Fibroblast of villous mesenchyme (primary cell): ENCODE measurements around the gene SSR1. TPM values are rescaled to one million over a fixed set of nuclear protein-coding genes. Genes with fewer than 3 reads are reported as not detected.

Experiments used
- DNase-seq: peaks from one replicate; pipeline ENCODE4 v3.0.0-alpha.2; 2010; ENCODE audit warnings: low read depth
- H3K4me3 ChIP-seq: 2 replicates; pipeline ENCODE4 v1.5.1; 2011; ENCODE audit warnings: low read depth, mild to moderate bottlenecking, low read length
- CTCF ChIP-seq: IDR thresholded peaks from 2 replicates; pipeline ENCODE4 v1.5.1; 2012; ENCODE audit warnings: low read depth, mild to moderate bottlenecking, low read length; ENCODE audit not compliant: insufficient read depth
- total RNA-seq: library from RNA; depleted of rRNA; stranded (reverse); fragments of >200 nt; gene quantifications from 2 replicates; pipeline ENCODE4 v1.2.3, GENCODE V29; 2012

SSR1 gene
- total RNA-seq, 1 donor, result 203 TPM

GRCh38 chr6:7237653-7238188 is 75.3 kb downstream of the SSR1 start:
- no peak for DNase-seq
- no peak for TF ChIP-seq CTCF
- no peak overlapping the region for H3K4me3 ChIP-seq

DNA sequence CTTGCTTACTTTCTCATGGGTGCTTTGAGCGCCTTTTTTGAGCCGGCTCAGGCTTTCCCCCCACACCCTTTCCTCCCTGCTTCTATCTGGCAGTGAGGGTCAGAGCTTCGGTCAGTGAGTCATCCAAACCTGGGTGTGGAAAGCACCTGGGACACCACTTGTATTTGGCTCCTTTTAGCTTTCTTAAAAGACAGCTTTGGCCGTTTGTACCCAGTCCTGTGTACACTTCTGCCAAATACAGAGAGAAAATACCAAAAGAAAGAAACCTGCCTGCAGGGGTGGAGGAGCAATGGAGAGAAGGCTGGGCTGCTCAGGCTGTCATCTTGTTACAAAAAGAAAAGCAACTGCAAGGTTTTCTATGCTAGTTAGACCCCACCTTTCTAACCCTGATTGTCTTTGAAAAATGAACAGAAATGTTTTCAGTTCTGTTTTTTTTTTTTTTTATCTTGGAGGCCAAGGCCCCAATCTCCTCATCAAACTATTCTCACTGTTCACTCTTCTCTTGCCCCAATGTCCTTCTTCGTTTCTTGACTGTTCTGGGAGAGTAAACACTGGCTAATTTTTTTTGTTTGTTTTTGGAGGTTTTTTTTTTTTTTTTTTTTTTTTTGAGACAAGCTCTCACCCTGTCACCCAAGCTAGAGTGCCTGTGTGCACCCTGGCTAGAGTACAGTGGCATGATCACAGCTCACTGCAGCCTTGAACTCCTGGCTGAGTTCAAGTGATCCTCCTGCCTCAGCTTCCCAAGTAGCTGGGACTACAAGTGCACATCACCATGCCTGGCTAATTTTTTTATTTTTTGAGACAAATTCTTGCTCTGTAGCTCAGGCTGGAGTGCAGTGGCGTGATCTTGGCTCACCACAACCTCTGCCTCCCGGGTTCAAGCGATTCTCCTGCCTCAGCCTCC is 76.4 kb downstream of the SSR1 start:
- TF ChIP-seq CTCF, result no peak
- no peak overlapping the region for H3K4me3 ChIP-seq
- no peak for DNase-seq

DNA sequence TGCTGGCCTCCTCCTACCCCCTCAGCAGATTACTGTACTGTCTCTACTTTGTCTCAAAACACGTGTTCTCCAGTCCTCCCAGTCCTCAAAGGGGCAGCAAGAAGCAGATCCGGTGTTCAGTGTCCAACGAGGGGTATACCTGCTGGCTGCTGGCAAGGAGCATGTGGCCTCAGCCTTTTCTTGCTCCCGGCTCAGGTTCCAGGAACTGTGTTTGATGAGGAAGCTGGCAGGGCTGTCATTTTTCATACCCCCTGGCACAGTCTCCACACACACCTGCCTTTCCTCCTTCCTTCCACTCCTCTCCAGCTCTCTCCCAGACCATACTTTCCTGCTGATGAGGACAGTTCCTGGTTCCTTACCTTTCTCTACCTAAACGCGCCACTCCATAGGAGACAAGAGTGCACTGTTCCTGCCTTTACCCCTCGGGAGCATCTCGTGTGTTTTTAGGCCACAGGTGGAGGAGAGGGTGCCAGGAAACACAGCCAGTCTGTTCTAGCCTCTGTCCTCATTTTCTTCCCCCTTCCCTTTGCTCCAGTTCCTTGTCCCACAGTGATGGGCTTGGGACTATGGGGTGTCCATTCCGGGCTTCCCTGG is 77.2 kb downstream of the SSR1 start:
- DNase-seq, result no peak
- TF ChIP-seq CTCF, result no peak

DNA sequence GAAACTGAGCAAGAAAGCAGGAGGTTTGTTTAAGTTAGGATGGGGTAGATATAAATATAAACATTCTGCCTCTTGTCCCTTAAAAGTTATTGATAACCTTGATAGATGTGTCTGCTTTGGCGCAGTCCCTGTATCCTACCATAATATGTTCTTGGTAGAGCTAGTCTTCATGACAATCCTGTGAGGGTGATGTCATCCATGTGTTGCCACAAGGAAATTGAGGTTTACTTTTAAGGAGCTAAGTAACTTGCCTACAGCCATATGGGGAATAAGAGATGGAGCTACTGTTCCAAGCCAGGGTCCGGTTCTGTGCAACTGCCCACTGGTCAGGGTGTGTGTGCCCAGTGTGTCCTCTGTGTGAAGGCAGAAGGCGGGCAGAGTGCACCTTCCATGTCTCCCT is 78.5 kb downstream of the SSR1 start:
- no peak overlapping the region for H3K4me3 ChIP-seq
- TF ChIP-seq CTCF, result no peak
- DNase-seq, result no peak

More for the DNA sequence above, 77.2 kb downstream of the SSR1 start:
- no peak overlapping the region for H3K4me3 ChIP-seq

DNA sequence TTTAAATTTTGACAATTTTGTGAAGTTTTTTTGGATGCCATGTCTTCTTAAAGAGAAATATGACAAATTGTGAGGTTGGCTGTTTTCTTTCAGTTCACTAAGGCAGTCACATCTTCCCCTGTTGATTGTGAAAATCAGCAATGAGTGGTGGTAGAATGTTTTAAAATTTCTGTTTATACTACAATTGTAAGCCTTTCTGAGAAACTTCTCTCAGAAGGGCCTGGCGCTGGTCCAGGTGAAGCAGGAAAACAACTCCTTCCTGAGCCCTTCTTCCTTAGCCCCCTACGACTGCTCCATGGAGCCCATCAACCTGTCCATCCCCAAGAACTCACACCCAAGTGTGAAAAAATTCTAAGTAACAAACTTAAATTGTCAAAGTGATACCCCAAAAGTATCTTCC is 80.6 kb downstream of the SSR1 start:
- no peak for TF ChIP-seq CTCF
- no peak for DNase-seq

GRCh38 chr6:7230956-7231713 is 81.9 kb downstream of the SSR1 start:
- TF ChIP-seq CTCF, result no peak
- H3K4me3 ChIP-seq, result no peak overlapping the region
- DNase-seq, result no peak

More for the DNA sequence above, 80.6 kb downstream of the SSR1 start:
- H3K4me3 ChIP-seq, result no peak overlapping the region
